Activated T-cell treated with anti-CD3 and anti-CD28 coated beads, Interleukin-2, amount 50 U/mL, for 24 hours (primary cell): ENCODE measurements around the gene RASSF5.

ENCODE experiments used
- DNase-seq: peaks from one replicate; pipeline ENCODE4 v3.0.0-alpha.2; 2020
- H3K27ac Mint-ChIP-seq: 2 replicates; pipeline ENCODE4 v1.8.0; 2020; ENCODE audit warnings: mild to moderate bottlenecking, mixed read lengths
- H3K27me3 Mint-ChIP-seq: 2 replicates; pipeline ENCODE4 v1.8.0; 2020; ENCODE audit warnings: mixed read lengths
- H3K36me3 Mint-ChIP-seq: 2 replicates; pipeline ENCODE4 v1.8.0; 2020; ENCODE audit warnings: low read depth, mixed read lengths
- H3K4me1 Mint-ChIP-seq: 2 replicates; pipeline ENCODE4 v1.8.0; 2020; ENCODE audit warnings: low read depth, mixed read lengths
- H3K4me3 Mint-ChIP-seq: 2 replicates; pipeline ENCODE4 v1.8.0; 2020; ENCODE audit warnings: mild to moderate bottlenecking, moderate library complexity, mixed read lengths
- H3K9me3 Mint-ChIP-seq: 2 replicates; pipeline ENCODE4 v1.8.0; 2020; ENCODE audit warnings: mixed read lengths

RASSF5 gene

GRCh38 chr1:206497363-206497762, 10.0 kb upstream of the RASSF5 start:
- Mint-ChIP-seq H3K4me3 (no peak overlapping the region), H3K9me3 (no peaks in the 10 kb centered on the region), H3K36me3 (peaks cover 64% of the 10 kb centered on the region), H3K27ac (peak overlapping the region; percentile 85), H3K4me1 (peaks cover 22% of the 10 kb centered on the region), H3K27me3 (no peaks in the 10 kb centered on the region)
- no peak for DNase-seq

- Mint-ChIP-seq H3K9me3 (no peaks in the 10 kb centered on the region), H3K36me3 (peaks cover 60% of the 10 kb centered on the region), H3K27ac (peak overlapping the region; percentile 52), H3K4me3 (no peak overlapping the region), H3K4me1 (peaks cover 25% of the 10 kb centered on the region), H3K27me3 (no peaks in the 10 kb centered on the region)
- DNase-seq, result no peak
These were observed 9.6 kb upstream of the RASSF5 start for GRCh38 chr1:206497774-206498173.

GRCh38 chr1:206498685-206499084, 8.6 kb upstream of the RASSF5 start:
- Mint-ChIP-seq H3K9me3 (no peaks in the 10 kb centered on the region), H3K4me3 (no peak overlapping the region), H3K27me3 (no peaks in the 10 kb centered on the region), H3K4me1 (peaks cover 33% of the 10 kb centered on the region), H3K36me3 (peaks cover 51% of the 10 kb centered on the region), H3K27ac (peak overlapping the region; percentile 76)
- DNase-seq, result no peak

GRCh38 chr1:206500046-206500445, 7.3 kb upstream of the RASSF5 start:
- H3K4me1 Mint-ChIP-seq, result peaks cover 47% of the 10 kb centered on the region
- H3K27ac Mint-ChIP-seq, result no peak overlapping the region
- H3K36me3 Mint-ChIP-seq, result peaks cover 41% of the 10 kb centered on the region
- no peaks in the 10 kb centered on the region for H3K9me3 Mint-ChIP-seq
- H3K27me3 Mint-ChIP-seq, result no peaks in the 10 kb centered on the region
- no peak overlapping the region for H3K4me3 Mint-ChIP-seq
- no peak for DNase-seq

- Mint-ChIP-seq H3K9me3 (no peaks in the 10 kb centered on the region), H3K4me3 (no peak overlapping the region)
These were observed 5.5 kb upstream of the RASSF5 start for GRCh38 chr1:206501881-206502280.

GRCh38 chr1:206502403-206502802, 4.9 kb upstream of the RASSF5 start:
- no peak for DNase-seq
- H3K9me3 Mint-ChIP-seq, result no peaks in the 10 kb centered on the region
- H3K4me1 Mint-ChIP-seq, result peaks cover 57% of the 10 kb centered on the region
- no peak overlapping the region for H3K27ac Mint-ChIP-seq
- peaks cover 18% of the 10 kb centered on the region for H3K36me3 Mint-ChIP-seq
- H3K27me3 Mint-ChIP-seq, result peaks cover 12% of the 10 kb centered on the region
- H3K4me3 Mint-ChIP-seq, result no peak overlapping the region

More at GRCh38 chr1:206501881-206502280, 5.5 kb upstream of the RASSF5 start:
- Mint-ChIP-seq H3K27ac (no peak overlapping the region), H3K4me1 (peaks cover 55% of the 10 kb centered on the region), H3K27me3 (peaks cover 11% of the 10 kb centered on the region), H3K36me3 (peaks cover 22% of the 10 kb centered on the region)
- no peak for DNase-seq

GRCh38 chr1:206502812-206503211, 4.5 kb upstream of the RASSF5 start:
- H3K27ac Mint-ChIP-seq, result no peak overlapping the region
- H3K4me1 Mint-ChIP-seq, result peaks cover 57% of the 10 kb centered on the region
- H3K27me3 Mint-ChIP-seq, result peaks cover 12% of the 10 kb centered on the region
- peaks cover 18% of the 10 kb centered on the region for H3K36me3 Mint-ChIP-seq
- DNase-seq, result no peak
- no peaks in the 10 kb centered on the region for H3K9me3 Mint-ChIP-seq
- H3K4me3 Mint-ChIP-seq, result no peak overlapping the region

GRCh38 chr1:206503591-206504362, 3.6 kb upstream of the RASSF5 start:
- peaks cover 9% of the 10 kb centered on the region for H3K36me3 Mint-ChIP-seq
- H3K27me3 Mint-ChIP-seq, result peaks cover 21% of the 10 kb centered on the region
- H3K9me3 Mint-ChIP-seq, result no peaks in the 10 kb centered on the region
- peak overlapping the region; percentile 20 for H3K4me3 Mint-ChIP-seq
- peaks cover 66% of the 10 kb centered on the region for H3K4me1 Mint-ChIP-seq
- peak overlapping the region; percentile 87 for H3K27ac Mint-ChIP-seq
- peak; percentile 64 for DNase-seq

- Mint-ChIP-seq H3K27ac (peak overlapping the region; percentile 87), H3K4me3 (peak overlapping the region; percentile 20), H3K4me1 (peaks cover 69% of the 10 kb centered on the region)
These were observed 3.0 kb upstream of the RASSF5 start for GRCh38 chr1:206504363-206504713.

GRCh38 chr1:206505702-206506355, 1.5 kb upstream of the RASSF5 start:
- no peaks in the 10 kb centered on the region for H3K36me3 Mint-ChIP-seq
- peaks cover 40% of the 10 kb centered on the region for H3K27me3 Mint-ChIP-seq
- no peaks in the 10 kb centered on the region for H3K9me3 Mint-ChIP-seq
- H3K4me3 Mint-ChIP-seq, result peak overlapping the region; percentile 75
- peaks cover 69% of the 10 kb centered on the region for H3K4me1 Mint-ChIP-seq
- no peak overlapping the region for H3K27ac Mint-ChIP-seq
- DNase-seq, result no peak

More at GRCh38 chr1:206504363-206504713, 3.0 kb upstream of the RASSF5 start:
- Mint-ChIP-seq H3K9me3 (no peaks in the 10 kb centered on the region), H3K36me3 (peaks cover 6% of the 10 kb centered on the region), H3K27me3 (peaks cover 27% of the 10 kb centered on the region)
- DNase-seq, result no peak

- H3K27ac Mint-ChIP-seq, result peak overlapping the region; percentile 34
These were observed 687 bp upstream of the RASSF5 start for GRCh38 chr1:206506405-206507283.

GRCh38 chr1:206508130-206508889, 979 bp downstream of the RASSF5 start:
- Mint-ChIP-seq H3K27me3 (peaks cover 45% of the 10 kb centered on the region), H3K9me3 (no peaks in the 10 kb centered on the region), H3K4me1 (peaks cover 50% of the 10 kb centered on the region), H3K27ac (no peak overlapping the region), H3K4me3 (peak overlapping the region; percentile 72), H3K36me3 (no peaks in the 10 kb centered on the region)
- no peak for DNase-seq

More at GRCh38 chr1:206506405-206507283, 687 bp upstream of the RASSF5 start:
- Mint-ChIP-seq H3K4me1 (peaks cover 62% of the 10 kb centered on the region), H3K9me3 (no peaks in the 10 kb centered on the region), H3K36me3 (no peaks in the 10 kb centered on the region), H3K4me3 (peak overlapping the region; percentile 75), H3K27me3 (peaks cover 45% of the 10 kb centered on the region)
- DNase-seq, result no peak

- peaks cover 49% of the 10 kb centered on the region for H3K27me3 Mint-ChIP-seq
- H3K4me3 Mint-ChIP-seq, result peak overlapping the region; percentile 72
- no peak for DNase-seq
- no peaks in the 10 kb centered on the region for H3K36me3 Mint-ChIP-seq
- H3K4me1 Mint-ChIP-seq, result peaks cover 44% of the 10 kb centered on the region
- H3K27ac Mint-ChIP-seq, result no peak overlapping the region
- H3K9me3 Mint-ChIP-seq, result no peaks in the 10 kb centered on the region
These were observed 1.6 kb downstream of the RASSF5 start for GRCh38 chr1:206508956-206509355.
